ENCODE data around the gene NHERF1. TPM values are rescaled to one million over a fixed set of nuclear protein-coding genes. Genes with fewer than 3 reads are reported as not detected.

Gene NHERF1
- total and polyA plus RNA-seq, 2 donors (not counting 3 experiments of a cell fraction or from before 2014, with no cell fraction given), result 24.4 to 26.9 TPM

GRCh38 chr17:74798239-74798707 is 49.8 kb downstream of the NHERF1 start:
- peak; percentile 83 for DNase-seq (ENCODE audit: low read depth, low spot score)
- Histone ChIP-seq H3K27me3 (ENCODE audit: control insufficient read depth in 2 of 2, insufficient read depth in 2 of 2, low read length in 2 of 2) (no peaks in the 10 kb centered on the region), H3K36me3 (ENCODE audit: control insufficient read depth in 2 of 2, extremely low read depth in 1 of 2, insufficient read depth in 2 of 2, low read length in 2 of 2) (peaks cover 8 to 10% of the 10 kb centered on the region in 2 experiments), H3K9ac (replicated peaks; ENCODE audit: extremely low read depth, insufficient read depth, low read length) (no peak overlapping the region), H3K27ac (ENCODE audit: insufficient read depth, low read depth, low read length) (peak overlapping the region; percentile 21), H2AFZ (ENCODE audit: low read depth, low read length) (no peak overlapping the region), H4K20me1 (replicated peaks; ENCODE audit: control insufficient read depth, extremely low read depth, insufficient read depth, low read length) (no peaks in the 10 kb centered on the region), H3K9me3 (replicated peaks; ENCODE audit: control insufficient read depth, insufficient read depth, low read length) (no peaks in the 10 kb centered on the region), H3K4me3 (replicated peaks in 1 of 3; ENCODE audit: insufficient read depth in 1 of 3, low read depth in 1 of 3, low read length in 3 of 3) (no peak overlapping the region), H3K79me2 (ENCODE audit: control insufficient read depth, insufficient read depth, low read length) (no peaks in the 10 kb centered on the region), H3K9me1 (replicated peaks; ENCODE audit: control insufficient read depth, extremely low read depth, insufficient read depth, low read length) (no peaks in the 10 kb centered on the region), H3K4me1 (ENCODE audit: control insufficient read depth, extremely low read depth, insufficient read depth, low read length) (peaks cover 24% of the 10 kb centered on the region), H3K4me2 (ENCODE audit: insufficient read depth, low read length) (no peak overlapping the region)
- peak; percentile 93 for FAIRE-seq
- dilution Hi-C loops (cut with MboI; ENCODE audit: extremely low pct_ligation_motif_present, low sequenced_read_pairs) (no loop called here), intact Hi-C loops (cut with micrococcal nuclease) (loop anchor here (2.0 kb wide), 1 partner anchor 29 kb away; no protein-coding TSS in a partner anchor)
- ChIA-PET CTCF (interaction anchor here (0.9 to 14.0 kb wide), 5 partner anchors 28 to 160 kb away, joined by 3 to 325 read pairs (median 5); partner anchors contain the start of gene GRIN2C), POLR2A (interaction anchor here (1.0 kb wide), 1 partner anchor 22 kb away, joined by 10 read pairs; the partner anchor contains the start of gene NAT9)
- TF ChIP-seq JUN (IDR thresholded peaks at IDR 0.05; ENCODE audit: borderline replicate concordance, insufficient read depth, insufficient read length, low read depth), result peak; percentile 58
- peak; percentile 59 for TF ChIP-seq POLR2AphosphoS5 (IDR thresholded peaks at IDR 0.05; ENCODE audit: insufficient read depth, low read depth, low read length)
- TF ChIP-seq CTCF (IDR thresholded peaks at IDR 0.05; ENCODE audit: extremely low read depth in 1 of 2, insufficient read depth in 1 of 2, low read depth in 1 of 2, low read length in 2 of 2), result no peak
- TF ChIP-seq GATA2 (IDR thresholded peaks at IDR 0.05; ENCODE audit: insufficient read depth, insufficient read length, low read depth, low read length), result peak; percentile 64
- TF ChIP-seq MAX (IDR thresholded peaks at IDR 0.05; ENCODE audit: insufficient read depth, insufficient read length), result no peak
- TF ChIP-seq FOS (IDR thresholded peaks at IDR 0.05; ENCODE audit: borderline replicate concordance, insufficient read depth, low read length), result peak; percentile 93
- no TSS peak for BruUV-seq (replicated peaks)
